Panc1 (cell line): Measurements from ENCODE around the gene DIAPH2. TPM values are rescaled to one million over a fixed set of nuclear protein-coding genes. Genes with fewer than 3 reads are reported as not detected.

Experiments
- ATAC-seq: fragments of 200-7000 bp; cut with Tn5 transposase; 2 replicates; pipeline ENCODE4 v1.9.1; 2020; ENCODE audit warnings: mild to moderate bottlenecking, moderate library complexity
- BruUV-seq: library from RNA; stranded (reverse); fragments of 400-500 nt; replicated peaks from 2 replicates; lab custom pipeline; 2021; lab: Mats Ljungman, UMichigan
- CTCF ChIA-PET: fragments of 300-600 bp; sonication (Branson Sonifier 250); formaldehyde crosslinking; loops from one replicate; lab custom pipeline; 2022; ENCODE audit warnings: antibody characterized with exemption; lab: Charles Lee
- POLR2A ChIA-PET: fragments of 300-600 bp; sonication (Branson Sonifier 250); formaldehyde crosslinking; loops from one replicate; lab custom pipeline; 2022; ENCODE audit warnings: antibody characterized with exemption; lab: Charles Lee
- DNase-seq: peaks from one replicate; pipeline ENCODE4 v3.0.0-alpha.2; 2010; ENCODE audit warnings: low read depth, low spot score
- H3K27ac ChIP-seq: 2 replicates; pipeline ENCODE4 v1.5.1; 2011; ENCODE audit warnings: mild to moderate bottlenecking, low read length, inconsistent platforms
- H3K27me3 ChIP-seq: fragments of 200-500 bp; sonication (Bioruptor generic); 2 replicates; pipeline ENCODE4 v1.6.0; 2014; ENCODE audit warnings: low read length, inconsistent platforms; ENCODE audit not compliant: control insufficient read depth, insufficient read depth
- H3K36me3 ChIP-seq: fragments of 200-500 bp; sonication (Bioruptor generic); 2 replicates; pipeline ENCODE4 v1.5.1; 2014; ENCODE audit warnings: inconsistent platforms, mild to moderate bottlenecking, low read length, moderate library complexity; ENCODE audit not compliant: control insufficient read depth, insufficient read depth
- H3K4me1 ChIP-seq: 2 replicates; pipeline ENCODE4 v1.5.1; 2011; ENCODE audit warnings: inconsistent platforms, mild to moderate bottlenecking, low read length, moderate library complexity; ENCODE audit not compliant: control insufficient read depth, insufficient read depth
- H3K4me3 ChIP-seq, 2 experiments: 2 replicates each; pipeline ENCODE4 v1.5.1; 2011 to 2012; ENCODE audit warnings: low read depth in 2 of 2, low read length in 2 of 2, mild to moderate bottlenecking in 2 of 2, inconsistent platforms in 1 of 2, moderate library complexity in 1 of 2
- H3K9me3 ChIP-seq: fragments of 200-500 bp; sonication (Bioruptor generic); 2 replicates; pipeline ENCODE4 v1.5.1; 2014; ENCODE audit warnings: low read depth, mild to moderate bottlenecking, inconsistent platforms, low read length, moderate library complexity; ENCODE audit not compliant: control insufficient read depth, insufficient read depth
- CTCF ChIP-seq: fragments of 450-650 bp; IDR thresholded peaks from 2 replicates; pipeline ENCODE4 v1.5.1; 2017; ENCODE audit warnings: mild to moderate bottlenecking
- POLR2AphosphoS5 ChIP-seq: IDR thresholded peaks from 2 replicates; pipeline ENCODE4 v1.6.1; 2012; ENCODE audit warnings: mild to moderate bottlenecking, low read depth, low read length, moderate library complexity
- SIN3A ChIP-seq: IDR thresholded peaks from 2 replicates; pipeline ENCODE4 v1.6.1; 2012; ENCODE audit warnings: low read depth, mild to moderate bottlenecking, low read length, moderate library complexity, borderline replicate concordance; ENCODE audit not compliant: insufficient read depth
- TCF7L2 ChIP-seq: IDR thresholded peaks from 2 replicates; pipeline ENCODE4 v1.6.1; 2011; ENCODE audit warnings: mild to moderate bottlenecking, low read depth, low read length, inconsistent platforms
- in situ Hi-C: cut with HindIII; loops from 2 replicates; pipeline ENCODE4 v1.10.0; 2016; ENCODE audit warnings: low sequenced_read_pairs, low pct_unique_long_range_greater_than_20kb
- intact Hi-C: fragments of 100-400 bp; cut with micrococcal nuclease; formaldehyde crosslinking; loops from one replicate; pipeline ENCODE4 v1.10.0; 2022; ENCODE audit not compliant: unreplicated experiment
- total RNA-seq: library from RNA; stranded (reverse); gene quantifications from one replicate; pipeline ENCODE4 v1.2.1, GENCODE V29; 2021; ENCODE audit not compliant: unreplicated experiment
- TF ChIP-seq, protein P1 (sequence below), 2 experiments: IDR thresholded peaks; 2 replicates each; pipeline ENCODE4 v1.6.1; 2011 to 2012; ENCODE audit warnings: low read depth in 2 of 2, control low read depth in 1 of 2, low read length in 1 of 2, mild to moderate bottlenecking in 1 of 2, moderate library complexity in 1 of 2; ENCODE audit not compliant: insufficient read depth in 1 of 2

DIAPH2 gene
- total RNA-seq, 1 experiment from 2014 or later, result 17.0 TPM

DNA sequence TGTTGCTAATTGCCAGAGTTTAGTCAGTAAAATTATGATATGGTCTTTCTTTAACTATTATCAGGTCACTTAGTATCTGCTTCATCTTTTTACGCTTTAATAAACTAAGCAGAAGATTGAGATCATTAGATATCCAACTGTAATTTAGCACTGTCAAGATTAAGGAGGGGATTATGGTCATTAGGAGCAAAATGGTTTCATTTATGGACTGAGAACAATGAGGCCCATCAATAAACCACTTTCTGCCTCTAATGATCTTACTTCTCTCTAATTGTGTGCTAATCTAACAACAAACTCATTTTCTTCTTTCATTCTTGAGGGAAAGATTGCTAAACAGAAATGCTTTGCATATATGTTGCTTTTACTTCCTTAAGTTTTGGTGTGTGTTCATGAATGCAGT lies 539.5 kb downstream of the DIAPH2 start:
- Histone ChIP-seq H3K36me3 (no peaks in the 10 kb centered on the region), H3K27me3 (no peaks in the 10 kb centered on the region), H3K4me3 (no peak overlapping the region), H3K27ac (no peak overlapping the region), H3K4me1 (no peaks in the 10 kb centered on the region), H3K9me3 (no peaks in the 10 kb centered on the region)
- POLR2A ChIA-PET, result no interaction called here
- no peak for TF ChIP-seq POLR2AphosphoS5
- TF ChIP-seq, protein P1, sequence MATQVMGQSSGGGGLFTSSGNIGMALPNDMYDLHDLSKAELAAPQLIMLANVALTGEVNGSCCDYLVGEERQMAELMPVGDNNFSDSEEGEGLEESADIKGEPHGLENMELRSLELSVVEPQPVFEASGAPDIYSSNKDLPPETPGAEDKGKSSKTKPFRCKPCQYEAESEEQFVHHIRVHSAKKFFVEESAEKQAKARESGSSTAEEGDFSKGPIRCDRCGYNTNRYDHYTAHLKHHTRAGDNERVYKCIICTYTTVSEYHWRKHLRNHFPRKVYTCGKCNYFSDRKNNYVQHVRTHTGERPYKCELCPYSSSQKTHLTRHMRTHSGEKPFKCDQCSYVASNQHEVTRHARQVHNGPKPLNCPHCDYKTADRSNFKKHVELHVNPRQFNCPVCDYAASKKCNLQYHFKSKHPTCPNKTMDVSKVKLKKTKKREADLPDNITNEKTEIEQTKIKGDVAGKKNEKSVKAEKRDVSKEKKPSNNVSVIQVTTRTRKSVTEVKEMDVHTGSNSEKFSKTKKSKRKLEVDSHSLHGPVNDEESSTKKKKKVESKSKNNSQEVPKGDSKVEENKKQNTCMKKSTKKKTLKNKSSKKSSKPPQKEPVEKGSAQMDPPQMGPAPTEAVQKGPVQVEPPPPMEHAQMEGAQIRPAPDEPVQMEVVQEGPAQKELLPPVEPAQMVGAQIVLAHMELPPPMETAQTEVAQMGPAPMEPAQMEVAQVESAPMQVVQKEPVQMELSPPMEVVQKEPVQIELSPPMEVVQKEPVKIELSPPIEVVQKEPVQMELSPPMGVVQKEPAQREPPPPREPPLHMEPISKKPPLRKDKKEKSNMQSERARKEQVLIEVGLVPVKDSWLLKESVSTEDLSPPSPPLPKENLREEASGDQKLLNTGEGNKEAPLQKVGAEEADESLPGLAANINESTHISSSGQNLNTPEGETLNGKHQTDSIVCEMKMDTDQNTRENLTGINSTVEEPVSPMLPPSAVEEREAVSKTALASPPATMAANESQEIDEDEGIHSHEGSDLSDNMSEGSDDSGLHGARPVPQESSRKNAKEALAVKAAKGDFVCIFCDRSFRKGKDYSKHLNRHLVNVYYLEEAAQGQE (IDR thresholded peaks at IDR 0.05; ENCODE audit: insufficient read depth in 1 of 2, low read depth in 2 of 2, low read length in 1 of 2), result no peak
- BruUV-seq, result no TSS peak
- DNase-seq, result no peak
- in situ Hi-C loops (no loop called here), intact Hi-C loops (no loop called here)
- CTCF ChIA-PET, result no interaction called here
- ATAC-seq, result no peak

GRCh38 chrX:97229318-97229717 lies 544.7 kb downstream of the DIAPH2 start:
- CTCF ChIA-PET, result no interaction called here
- TF ChIP-seq CTCF, result no peak
- no peak for TF ChIP-seq SIN3A
- TF ChIP-seq POLR2AphosphoS5, result no peak
- TF ChIP-seq, protein P1 (IDR thresholded peaks at IDR 0.05; ENCODE audit: insufficient read depth in 1 of 2, low read depth in 2 of 2, low read length in 1 of 2), result no peak
- TF ChIP-seq TCF7L2, result no peak
- ATAC-seq, result no peak
- in situ Hi-C loops (no loop called here), intact Hi-C loops (no loop called here)
- Histone ChIP-seq H3K4me1 (no peaks in the 10 kb centered on the region), H3K9me3 (no peaks in the 10 kb centered on the region), H3K4me3 (no peak overlapping the region), H3K27me3 (no peaks in the 10 kb centered on the region), H3K27ac (no peak overlapping the region), H3K36me3 (no peaks in the 10 kb centered on the region)
- no peak for DNase-seq
- POLR2A ChIA-PET, result no interaction called here
- BruUV-seq, result no TSS peak
